Brain pericyte (primary cell): ENCODE data around the gene KRTAP4-16.
"Not testable (repeated sequence)": the region's sequence is repeated elsewhere in the genome, so short reads cannot be mapped to it uniquely, and the experiment has no call there.

ENCODE experiments used
- DNase-seq: peaks from one replicate; pipeline ENCODE4 v3.0.0-alpha.2; 2012; ENCODE audit warnings: low read depth, low spot score

The KRTAP4-16 gene

GRCh38 chr17:41119696-41120690 lies 18.0 kb upstream of the KRTAP4-16 start:
- DNase-seq, result not testable (repeated sequence)

- DNase-seq, result no peak
Observed at GRCh38 chr17:41118721-41119120, 16.7 kb upstream of the KRTAP4-16 start.

GRCh38 chr17:41117846-41118386 lies 15.9 kb upstream of the KRTAP4-16 start, which contains the start of gene KRTAP4-11:
KRTAP4-11 (minus strand) TSS chr17:41118373; CDS start chr17:41118315, 58 bp downstream.
- not testable (repeated sequence) for DNase-seq

GRCh38 chr17:41116297-41116696 lies 14.3 kb upstream of the KRTAP4-16 start:
- no peak for DNase-seq

- no peak for DNase-seq
Observed at GRCh38 chr17:41111151-41111885, 9.3 kb upstream of the KRTAP4-16 start.

- DNase-seq, result not testable (repeated sequence)
Observed at GRCh38 chr17:41108728-41109386, 6.8 kb upstream of the KRTAP4-16 start.

- DNase-seq, result no peak
Observed at GRCh38 chr17:41107941-41108450, 6.0 kb upstream of the KRTAP4-16 start.

GRCh38 chr17:41105347-41105746 lies 3.3 kb upstream of the KRTAP4-16 start, which contains the start of gene KRTAP4-9:
KRTAP4-9 (plus strand) TSS chr17:41105389; CDS start chr17:41105389, 0 bp downstream.
- DNase-seq, result not testable (repeated sequence)

- DNase-seq, result not testable (repeated sequence)
Observed at GRCh38 chr17:41104386-41105038, 2.5 kb upstream of the KRTAP4-16 start.

- DNase-seq, result no peak
Observed at GRCh38 chr17:41103896-41104295, 1.9 kb upstream of the KRTAP4-16 start.

- not testable (repeated sequence) for DNase-seq
Observed at GRCh38 chr17:41099682-41100480, 2.1 kb downstream of the KRTAP4-16 start.

GRCh38 chr17:41098481-41098880 lies 3.5 kb downstream of the KRTAP4-16 start:
- no peak for DNase-seq

- no peak for DNase-seq
Observed at GRCh38 chr17:41098042-41098441, 4.0 kb downstream of the KRTAP4-16 start, which contains the start of gene KRTAP4-8. KRTAP4-8 (minus strand) TSS chr17:41098142; CDS start chr17:41098084, 58 bp downstream.

- no peak for DNase-seq
Observed at GRCh38 chr17:41096055-41096454, 6.0 kb downstream of the KRTAP4-16 start.

- not testable (repeated sequence) for DNase-seq
Observed at GRCh38 chr17:41088760-41089352, 13.2 kb downstream of the KRTAP4-16 start.

GRCh38 chr17:41084100-41084856 lies 17.7 kb downstream of the KRTAP4-16 start, which contains the start of gene KRTAP4-7:
KRTAP4-7 (plus strand) TSS chr17:41084150; CDS start chr17:41084207, 57 bp downstream.
- not testable (repeated sequence) for DNase-seq

GRCh38 chr17:41083427-41083826 lies 18.6 kb downstream of the KRTAP4-16 start:
- not testable (repeated sequence) for DNase-seq

- no peak for DNase-seq
Observed at GRCh38 chr17:41082626-41083025, 19.4 kb downstream of the KRTAP4-16 start.
